Fibroblast of villous mesenchyme (primary cell): ENCODE measurements around the gene NDUFB10. TPM values are rescaled to one million over a fixed set of nuclear protein-coding genes. Genes with fewer than 3 reads are reported as not detected.
A peak's percentile ranks its signal among the peaks of the same experiment; 100 is the strongest.

Source experiments
- DNase-seq: peaks from one replicate; pipeline ENCODE4 v3.0.0-alpha.2; 2010; ENCODE audit warnings: low read depth
- H3K4me3 ChIP-seq: 2 replicates; pipeline ENCODE4 v1.5.1; 2011; ENCODE audit warnings: low read depth, mild to moderate bottlenecking, low read length
- CTCF ChIP-seq: IDR thresholded peaks from 2 replicates; pipeline ENCODE4 v1.5.1; 2012; ENCODE audit warnings: low read depth, mild to moderate bottlenecking, low read length; ENCODE audit not compliant: insufficient read depth
- total RNA-seq: library from RNA; depleted of rRNA; stranded (reverse); fragments of >200 nt; gene quantifications from 2 replicates; pipeline ENCODE4 v1.2.3, GENCODE V29; 2012

Gene NDUFB10
- total RNA-seq, 1 donor: 87.2 TPM

- H3K4me3 ChIP-seq: peak overlapping the region; percentile 64
- peak; percentile 41 for DNase-seq
- TF ChIP-seq CTCF: no peak
Measured at GRCh38 chr16:1929105-1929504, 30.2 kb upstream of the NDUFB10 start.

- TF ChIP-seq CTCF: peak; percentile 87
- peak; percentile 82 for DNase-seq
- H3K4me3 ChIP-seq: peak overlapping the region; percentile 64
Measured at GRCh38 chr16:1929578-1930337, 29.6 kb upstream of the NDUFB10 start.

GRCh38 chr16:1930338-1930720, 29.0 kb upstream of the NDUFB10 start:
- H3K4me3 ChIP-seq: no peak overlapping the region
- no peak for TF ChIP-seq CTCF
- no peak for DNase-seq

- no peak for DNase-seq
- H3K4me3 ChIP-seq: no peak overlapping the region
- TF ChIP-seq CTCF: peak; percentile 8
Measured at GRCh38 chr16:1932050-1933028, 27.0 kb upstream of the NDUFB10 start.

GRCh38 chr16:1933097-1933661, 26.2 kb upstream of the NDUFB10 start:
- TF ChIP-seq CTCF: no peak

GRCh38 chr16:1936945-1937479, 22.3 kb upstream of the NDUFB10 start:
- DNase-seq: no peak
- H3K4me3 ChIP-seq: no peak overlapping the region
- no peak for TF ChIP-seq CTCF

More at GRCh38 chr16:1933097-1933661, 26.2 kb upstream of the NDUFB10 start:
- DNase-seq: no peak
- no peak overlapping the region for H3K4me3 ChIP-seq
